Anterior cingulate cortex (tissue), 58 donors: Measurements from ENCODE around the gene FGF3.

Experiments used
- DNase-seq, 58 donors: peaks; one replicate each; lab custom pipeline; 2025; lab: John Stamatoyannopoulos, UW

FGF3 gene

DNA sequence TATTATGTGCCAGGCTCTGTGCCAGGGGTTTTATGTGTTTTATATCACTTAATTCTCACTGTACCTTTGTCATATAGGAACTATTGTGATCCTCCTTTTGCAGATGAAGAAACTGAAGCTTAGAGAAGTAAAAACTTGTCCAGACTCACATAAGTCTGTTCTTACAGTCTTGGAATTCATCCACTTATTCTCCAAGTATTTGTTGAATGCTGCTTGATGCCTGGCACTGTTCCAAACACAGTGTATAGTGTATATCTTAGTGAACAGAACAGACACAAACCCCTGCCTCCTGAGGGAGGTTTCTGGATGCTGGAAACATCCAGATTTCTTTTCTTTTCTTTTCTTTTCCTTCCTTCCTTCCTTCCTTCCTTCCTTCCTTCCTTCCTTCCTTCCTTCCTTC lies 29.0 kb upstream of the FGF3 start:
- no peak for DNase-seq

GRCh38 chr11:69844396-69844795 lies 25.2 kb upstream of the FGF3 start:
- no peak for DNase-seq

- no peak for DNase-seq
Measured at GRCh38 chr11:69843529-69843921, 24.3 kb upstream of the FGF3 start.

DNA sequence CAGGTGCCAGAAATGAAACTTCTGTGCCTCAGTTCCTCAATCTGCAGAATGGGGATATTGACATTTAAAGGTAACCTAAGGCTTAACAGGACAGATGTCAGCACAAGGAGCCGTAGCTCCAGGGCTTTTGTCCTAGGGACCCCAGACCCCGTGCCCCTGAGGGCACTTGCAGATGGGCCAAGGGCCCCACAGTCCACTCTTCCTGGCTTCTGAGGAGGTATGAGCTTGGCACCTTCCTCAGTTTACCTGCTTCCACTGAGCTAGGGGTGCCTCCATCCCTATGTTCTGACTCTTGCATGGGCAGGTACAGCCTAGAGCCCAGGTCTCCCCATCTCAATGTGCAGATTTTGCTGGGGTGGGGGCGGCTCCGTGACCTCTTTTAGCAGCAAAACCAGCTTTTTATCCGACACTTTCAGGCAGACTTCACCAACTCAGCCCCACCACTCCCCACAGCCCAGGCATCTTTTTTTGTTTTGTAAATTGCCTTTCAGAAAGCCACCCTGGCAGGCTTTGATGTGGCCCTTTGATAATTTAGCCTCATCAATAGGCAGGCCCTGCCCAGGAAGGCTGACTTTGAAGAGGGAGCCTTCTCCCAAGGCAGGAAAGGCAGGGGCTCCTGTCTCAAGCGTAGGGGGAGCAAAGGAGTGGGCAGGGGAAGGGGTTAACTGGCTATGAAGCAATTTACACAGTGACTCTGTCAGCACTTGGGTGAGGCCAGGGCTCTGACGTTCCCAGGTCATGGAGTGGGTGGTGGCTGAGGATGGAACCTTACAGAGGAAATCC lies 23.7 kb upstream of the FGF3 start:
- DNase-seq: no peak

GRCh38 chr11:69841859-69842698 lies 22.9 kb upstream of the FGF3 start:
- peak in 1 of 58 donors; percentile 3 for DNase-seq

DNA sequence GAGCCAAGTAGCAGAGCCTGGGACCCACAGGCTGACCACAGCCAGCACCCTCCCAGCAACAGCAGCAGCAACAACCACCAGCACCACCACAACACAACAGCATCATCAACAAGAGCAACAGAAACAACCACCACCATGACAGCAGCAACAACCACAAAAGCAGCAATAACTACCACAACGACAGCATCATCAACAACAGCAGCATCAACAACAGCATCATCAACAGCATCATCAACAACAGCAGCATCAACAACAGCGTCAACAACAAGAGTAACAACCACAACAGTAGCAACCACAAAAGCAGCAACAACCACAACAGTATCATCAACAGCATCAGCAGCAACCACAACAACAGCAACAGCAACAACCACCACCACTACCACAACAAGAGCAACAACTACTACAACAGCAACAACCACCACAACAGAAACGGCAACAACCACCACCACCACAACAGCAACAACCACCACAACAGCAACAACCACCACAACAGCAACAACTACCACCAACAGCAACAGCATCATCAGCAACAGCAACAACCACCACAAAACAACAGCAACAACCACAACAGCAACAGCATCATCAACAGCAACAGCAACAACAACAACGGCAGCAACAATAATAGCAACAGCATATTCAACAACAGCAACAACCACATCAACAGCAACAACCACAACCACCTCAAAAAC lies 22.1 kb upstream of the FGF3 start:
- no peak for DNase-seq

- no peak for DNase-seq
Measured at GRCh38 chr11:69840371-69841169, 21.4 kb upstream of the FGF3 start.

- DNase-seq: no peak
Measured at GRCh38 chr11:69839516-69839915, 20.3 kb upstream of the FGF3 start.

DNA sequence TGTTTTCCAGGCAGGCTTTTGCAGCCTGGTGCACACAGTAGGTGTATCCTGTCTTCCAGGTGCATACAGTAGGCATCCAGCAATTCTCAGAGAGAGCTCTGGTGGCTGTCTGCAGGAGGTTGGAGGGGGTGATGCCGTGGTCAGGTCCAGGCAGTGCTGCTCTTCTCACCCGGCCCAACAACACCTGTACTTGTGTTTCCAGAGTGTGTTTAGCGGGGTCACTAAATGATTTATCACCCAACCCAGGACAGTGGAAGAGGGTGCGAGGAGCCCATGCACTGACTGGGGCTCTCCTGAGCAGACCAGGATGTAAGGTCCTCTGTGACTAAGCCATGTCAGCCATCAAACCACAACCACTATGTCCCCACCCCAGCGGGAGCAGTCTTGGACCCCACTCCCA lies 18.6 kb upstream of the FGF3 start:
- DNase-seq: no peak

DNA sequence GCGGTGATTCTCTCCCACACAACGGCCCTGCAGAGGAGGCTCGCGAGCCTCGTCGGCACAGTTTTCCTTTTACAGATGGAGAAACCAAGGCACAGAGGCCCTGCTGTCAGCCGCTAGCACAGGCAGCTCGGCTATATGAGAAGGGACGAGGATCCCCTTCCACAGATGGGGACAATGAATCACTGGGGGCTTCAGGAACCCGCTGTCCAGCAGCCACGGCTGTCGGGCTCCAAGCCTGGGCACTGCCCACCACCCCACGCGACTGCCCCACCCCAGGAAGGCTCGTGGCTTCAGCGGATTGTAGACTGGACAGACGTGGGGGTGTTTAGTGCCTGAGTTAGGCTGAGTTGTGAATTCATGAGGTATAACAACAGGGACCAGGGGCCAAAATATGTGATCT lies 17.2 kb upstream of the FGF3 start:
- DNase-seq: no peak

DNA sequence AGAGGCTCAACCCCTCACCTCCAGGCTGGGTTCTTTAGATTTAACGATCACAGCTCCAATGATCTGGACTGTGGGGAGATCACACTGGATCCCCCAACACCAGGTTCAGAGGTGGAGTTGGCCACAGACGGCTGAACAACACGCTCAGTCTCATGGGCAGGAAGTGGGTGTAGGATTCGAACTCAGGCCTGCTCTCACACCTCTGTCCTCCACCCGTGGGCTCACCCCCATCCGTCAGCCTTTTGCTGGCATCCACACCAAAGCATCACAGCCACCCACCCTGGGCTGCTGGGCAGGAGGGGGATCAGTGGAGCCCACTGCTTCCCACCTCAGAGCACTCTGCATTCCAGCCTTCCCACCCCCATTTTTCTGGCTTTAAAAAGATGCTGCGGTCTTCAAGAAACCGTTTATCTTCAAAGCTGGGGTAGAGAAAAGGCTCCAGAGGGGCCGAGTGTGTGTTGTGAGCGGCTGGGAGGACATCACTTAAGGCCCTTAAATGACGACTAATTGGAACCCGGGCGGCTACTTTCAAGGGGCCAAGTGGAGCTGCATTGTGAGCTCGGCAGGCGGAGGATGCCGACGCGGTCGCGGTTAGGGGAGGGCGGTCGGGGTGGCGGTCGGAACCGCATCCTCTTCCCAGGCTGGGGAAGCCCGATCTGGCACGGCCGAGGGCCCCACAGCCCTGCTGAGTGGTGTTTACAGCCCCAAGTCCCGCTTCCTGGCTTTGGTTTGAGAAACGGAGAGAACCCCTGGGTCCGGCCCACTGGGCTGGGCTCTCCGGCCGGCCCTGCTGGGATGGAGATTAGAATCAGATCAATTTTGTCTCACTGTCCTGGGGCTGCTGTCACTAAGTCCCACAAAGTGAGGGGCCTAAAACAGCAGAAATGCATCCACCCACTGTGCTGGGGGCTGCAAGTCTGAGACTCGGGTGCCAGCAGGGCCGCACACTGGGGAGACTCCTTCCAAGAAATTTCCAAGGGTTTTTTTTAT lies 15.9 kb upstream of the FGF3 start:
- DNase-seq: no peak

DNA sequence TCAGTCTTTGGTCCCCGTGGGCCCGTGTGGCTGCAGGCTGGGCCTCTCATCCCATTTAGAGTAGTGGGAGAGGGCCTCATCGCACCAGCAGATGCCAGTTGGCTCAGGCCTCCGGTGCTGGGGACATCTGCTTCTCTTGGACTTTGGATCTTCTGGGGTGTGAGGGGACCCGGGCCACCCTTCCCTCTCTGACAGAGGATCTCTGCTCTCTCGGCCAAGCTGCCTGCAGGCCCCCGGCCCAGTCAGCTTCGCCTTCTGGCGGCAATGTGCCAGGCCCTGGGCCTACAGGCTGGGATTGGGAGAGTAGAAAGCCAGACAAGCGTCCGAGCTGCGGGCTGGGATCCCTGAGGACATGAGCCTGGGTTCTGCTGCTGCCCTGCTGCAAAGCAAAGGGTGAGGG lies 15.0 kb upstream of the FGF3 start:
- no peak for DNase-seq

- DNase-seq: no peak
Measured at GRCh38 chr11:69832561-69833413, 13.6 kb upstream of the FGF3 start.

- no peak for DNase-seq
Measured at GRCh38 chr11:69831985-69832384, 12.8 kb upstream of the FGF3 start.

GRCh38 chr11:69830086-69830485 lies 10.9 kb upstream of the FGF3 start:
- no peak for DNase-seq

GRCh38 chr11:69828971-69829344 lies 9.7 kb upstream of the FGF3 start:
- DNase-seq: no peak

- DNase-seq: no peak
Measured at GRCh38 chr11:69828276-69828970, 9.2 kb upstream of the FGF3 start.

DNA sequence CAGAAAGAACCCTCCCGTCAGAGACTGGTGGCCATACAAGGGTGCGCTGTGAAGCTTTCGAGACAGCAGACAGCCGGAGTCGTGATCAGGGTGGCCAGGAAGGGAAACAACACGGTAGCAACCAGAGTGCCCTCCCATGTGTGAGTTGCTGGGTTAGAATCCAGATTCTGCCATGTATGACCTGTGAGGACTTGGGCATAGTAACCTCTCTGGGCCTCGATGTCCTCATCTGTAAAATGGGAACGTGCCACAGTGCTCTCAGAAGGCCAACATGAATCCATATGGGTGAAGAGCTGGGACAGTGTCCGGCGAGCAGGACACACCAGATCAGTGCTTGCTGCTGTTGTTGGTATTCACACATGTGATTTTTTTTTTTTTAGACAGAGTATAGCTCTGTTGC lies 7.6 kb upstream of the FGF3 start:
- DNase-seq: no peak
